GM12864 (cell line): ENCODE data around the gene CYB561A3.

ENCODE experiments used
- DNase-seq: peaks from one replicate; pipeline ENCODE4 v3.0.0-alpha.2; 2011; ENCODE audit warnings: low read depth
- H3K4me3 ChIP-seq: 2 replicates; pipeline ENCODE4 v1.5.1; 2011; ENCODE audit warnings: mild to moderate bottlenecking, low read depth, low read length, control low read depth
- CTCF ChIP-seq: IDR thresholded peaks from 2 replicates; pipeline ENCODE4 v1.5.1; 2011; ENCODE audit warnings: low read depth, mild to moderate bottlenecking, moderate library complexity, low read length, control low read depth, inconsistent platforms; ENCODE audit errors: missing control alignments

CYB561A3 gene

GRCh38 chr11:61345170-61345610 is 16.5 kb downstream of the CYB561A3 start:
- no peak for DNase-seq
- no peak overlapping the region for H3K4me3 ChIP-seq
- no peak for TF ChIP-seq CTCF

GRCh38 chr11:61343792-61344745 is 17.6 kb downstream of the CYB561A3 start:
- DNase-seq = no peak
- no peak for TF ChIP-seq CTCF
- H3K4me3 ChIP-seq = no peak overlapping the region

DNA sequence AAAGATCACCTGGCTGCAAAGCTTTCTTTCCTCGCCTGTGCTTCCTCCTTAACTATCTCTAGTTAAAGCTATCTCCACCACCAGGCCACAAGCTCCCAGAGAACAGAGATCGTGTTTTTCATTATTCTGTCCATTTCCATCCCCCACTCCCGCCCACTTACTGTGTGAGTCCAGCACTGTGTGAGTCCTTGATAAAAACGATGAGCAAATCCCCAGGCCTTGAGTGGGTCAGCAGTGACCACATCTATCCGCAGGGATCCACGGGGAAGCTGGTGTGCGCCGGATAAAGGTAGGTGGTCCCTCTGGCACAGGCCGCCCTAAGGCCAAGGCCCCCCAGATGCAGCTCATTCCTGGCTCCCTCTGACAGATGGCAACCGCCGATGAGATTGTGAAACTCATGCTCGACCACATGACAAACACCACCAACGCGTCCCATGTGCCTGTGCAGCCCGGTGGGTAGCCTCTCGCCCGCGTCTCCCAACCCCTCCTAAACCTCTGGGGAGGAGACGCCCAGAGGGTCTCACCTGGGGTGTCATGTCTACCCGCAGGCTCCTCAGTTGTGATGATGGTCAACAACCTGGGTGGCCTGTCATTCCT is 19.4 kb downstream of the CYB561A3 start:
- DNase-seq = no peak
- TF ChIP-seq CTCF = no peak
- no peak overlapping the region for H3K4me3 ChIP-seq

- no peak overlapping the region for H3K4me3 ChIP-seq
- DNase-seq = no peak
- TF ChIP-seq CTCF = no peak
These were observed 20.0 kb downstream of the CYB561A3 start for GRCh38 chr11:61341706-61342105.

GRCh38 chr11:61340979-61341378 is 20.7 kb downstream of the CYB561A3 start:
- TF ChIP-seq CTCF = no peak
- no peak for DNase-seq
- H3K4me3 ChIP-seq = no peak overlapping the region

GRCh38 chr11:61339490-61339878 is 22.2 kb downstream of the CYB561A3 start:
- H3K4me3 ChIP-seq = no peak overlapping the region
- no peak for TF ChIP-seq CTCF
- DNase-seq = no peak
